Stimulated activated CD8-positive, alpha-beta memory T cell treated with anti-CD3 and anti-CD28 coated beads, Interleukin-7, amount 100 ng/mL, for 4 hours (primary cell): ENCODE data around the gene FAM107B.
"Not testable (repeated sequence)": the region's sequence is repeated elsewhere in the genome, so short reads cannot be mapped to it uniquely, and the experiment has no call there.

Source experiments
- DNase-seq, 2 donors: peaks; one replicate each; pipeline ENCODE4 v3.0.0-alpha.2; 2020; ENCODE audit warnings: low read depth in 2 of 2

Gene FAM107B

DNA sequence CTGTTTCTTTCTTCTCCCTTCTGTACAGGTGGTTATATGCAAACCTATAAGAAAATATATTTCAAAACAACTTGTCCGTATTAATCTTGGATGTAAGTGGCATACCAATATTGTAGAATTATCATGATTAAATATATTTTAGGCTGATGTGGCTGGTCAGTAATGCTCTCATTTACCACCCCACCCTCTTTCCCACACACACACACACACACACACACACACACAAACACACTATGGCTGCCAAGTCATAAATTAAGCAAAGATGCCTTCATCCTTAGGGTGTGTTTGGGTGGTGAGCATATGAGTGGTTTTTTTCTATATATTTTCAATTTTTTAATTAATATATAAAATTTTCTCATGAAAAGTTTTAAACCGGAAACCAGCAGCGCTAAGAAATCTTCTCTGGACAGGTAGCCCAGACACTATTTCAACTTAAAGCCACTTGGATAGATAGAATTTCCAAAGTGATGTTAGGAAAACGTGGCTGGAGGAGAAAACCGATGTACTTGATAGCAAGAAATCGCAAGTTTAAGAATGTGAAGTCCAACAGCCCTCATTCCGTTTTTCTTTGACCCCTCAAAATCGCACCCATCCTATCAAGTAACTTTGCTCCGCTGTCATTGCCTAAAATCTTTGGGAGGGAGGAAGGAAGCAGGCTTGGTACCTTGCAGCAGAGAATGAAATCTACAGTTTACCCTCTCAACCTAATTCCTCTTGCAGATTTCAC, 171.7 kb downstream of the FAM107B start:
- DNase-seq, result no peak

- peak; percentile 38 to 44 for DNase-seq
Measured at GRCh38 chr10:14601872-14602725, 172.6 kb downstream of the FAM107B start.

DNA sequence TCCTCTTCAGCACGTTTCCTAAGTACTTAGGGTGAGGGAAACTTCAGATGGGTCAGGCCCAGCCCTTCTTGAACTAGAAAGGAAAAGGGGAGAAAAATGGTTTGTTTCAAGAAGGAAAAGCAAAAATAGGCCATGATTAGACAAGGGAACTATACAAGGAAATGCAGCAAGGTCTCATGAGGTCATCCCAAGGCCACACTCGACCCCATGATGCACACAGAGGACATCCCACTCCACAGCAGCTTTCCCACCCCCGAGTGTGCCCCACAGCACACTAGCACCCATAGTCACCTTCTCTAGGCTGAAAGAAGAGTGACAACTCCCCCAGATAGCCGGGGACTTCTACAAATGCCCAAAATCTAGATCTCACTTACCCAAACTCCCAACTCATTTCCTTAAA, 173.4 kb downstream of the FAM107B start:
- no peak for DNase-seq

- DNase-seq, result no peak
Measured at GRCh38 chr10:14600065-14600464, 174.6 kb downstream of the FAM107B start.

GRCh38 chr10:14598809-14599764, 175.6 kb downstream of the FAM107B start:
- no peak for DNase-seq

- DNase-seq, result no peak
Measured at GRCh38 chr10:14595526-14596182, 179.0 kb downstream of the FAM107B start.

DNA sequence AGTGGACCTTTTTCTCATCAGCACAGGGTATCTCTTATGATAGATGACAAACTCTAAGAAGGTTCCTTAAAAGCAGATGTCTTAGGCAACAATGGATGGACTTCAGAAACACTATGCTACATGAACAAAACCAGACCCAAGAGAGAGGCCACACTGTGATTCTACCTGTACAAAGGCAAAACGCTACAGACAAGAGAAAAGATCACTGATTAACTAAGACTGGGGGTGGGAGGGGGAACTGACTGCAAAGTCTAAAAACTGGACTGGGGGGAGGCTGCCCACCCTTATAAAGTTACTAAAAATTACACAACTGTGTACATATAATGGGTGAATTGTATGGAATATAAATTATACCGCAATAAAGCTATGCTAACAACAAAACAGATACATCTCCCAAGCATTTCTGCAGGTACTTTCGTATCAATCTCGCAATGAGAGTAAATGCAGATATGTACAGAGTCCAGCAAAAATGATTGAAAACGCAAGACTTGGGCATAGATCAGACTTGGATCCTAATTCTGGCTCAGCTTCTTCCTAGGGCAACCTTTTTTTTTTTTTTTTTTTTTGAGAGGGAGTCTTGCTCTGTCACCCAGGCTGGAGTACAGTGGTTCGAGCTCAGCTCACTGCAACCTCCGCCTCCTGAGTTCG, 179.7 kb downstream of the FAM107B start:
- DNase-seq, result no peak

DNA sequence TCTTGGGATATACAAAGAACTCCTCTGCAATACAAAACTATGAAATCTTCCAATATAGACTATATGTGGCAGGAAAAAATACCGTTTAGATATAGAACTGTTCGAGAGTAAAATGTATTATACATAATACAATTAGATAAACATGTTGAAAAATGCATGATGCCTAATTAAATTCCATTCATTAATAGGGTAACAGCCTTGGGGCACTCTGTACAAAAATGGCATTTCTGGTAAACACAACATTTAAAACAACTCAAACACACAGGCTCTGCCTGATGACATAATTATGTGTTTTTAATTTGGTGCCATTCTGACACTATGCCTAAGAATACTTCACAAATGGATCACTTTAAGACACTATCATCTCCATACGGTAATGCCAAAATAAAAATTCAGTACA, 180.9 kb downstream of the FAM107B start:
- no peak for DNase-seq

DNA sequence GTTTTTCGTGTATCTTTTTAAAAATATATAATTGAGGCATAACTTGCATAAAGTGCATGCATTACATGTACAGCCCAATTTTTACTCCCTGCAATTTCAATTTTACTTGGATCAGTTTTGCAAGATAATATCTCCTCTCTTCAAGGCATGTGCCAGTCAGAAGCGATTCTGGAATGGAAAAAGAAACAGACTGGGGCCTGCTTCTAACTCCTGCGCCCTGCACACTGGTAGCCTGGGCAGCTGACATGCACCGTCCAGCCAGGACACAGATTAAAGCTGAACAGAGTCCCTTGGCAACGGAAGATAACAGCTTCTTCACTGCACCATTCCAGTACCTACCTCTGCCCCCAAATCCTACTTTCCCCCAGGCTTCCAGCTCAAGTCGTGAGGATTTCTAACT, 182.1 kb downstream of the FAM107B start:
- no peak for DNase-seq

DNA sequence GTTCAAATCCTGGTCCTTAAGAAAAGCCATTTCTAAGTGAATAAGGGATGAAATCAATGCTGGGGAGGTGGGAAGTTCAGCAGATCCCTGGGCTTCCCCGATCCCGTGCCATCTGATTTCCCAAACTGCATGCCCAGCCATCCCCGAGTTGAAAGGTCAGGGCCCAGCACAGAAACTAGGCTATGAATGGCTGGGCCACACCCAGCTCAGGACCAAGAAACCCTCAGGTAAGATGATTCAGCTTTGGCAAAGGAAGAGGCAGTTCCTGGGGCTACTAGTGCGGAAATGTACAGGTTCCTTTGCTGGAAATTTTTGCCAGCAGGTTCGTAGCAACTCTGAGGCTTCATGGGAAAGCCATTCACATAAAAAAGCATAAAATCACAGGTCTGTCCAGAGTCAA, 182.7 kb downstream of the FAM107B start:
- no peak for DNase-seq

DNA sequence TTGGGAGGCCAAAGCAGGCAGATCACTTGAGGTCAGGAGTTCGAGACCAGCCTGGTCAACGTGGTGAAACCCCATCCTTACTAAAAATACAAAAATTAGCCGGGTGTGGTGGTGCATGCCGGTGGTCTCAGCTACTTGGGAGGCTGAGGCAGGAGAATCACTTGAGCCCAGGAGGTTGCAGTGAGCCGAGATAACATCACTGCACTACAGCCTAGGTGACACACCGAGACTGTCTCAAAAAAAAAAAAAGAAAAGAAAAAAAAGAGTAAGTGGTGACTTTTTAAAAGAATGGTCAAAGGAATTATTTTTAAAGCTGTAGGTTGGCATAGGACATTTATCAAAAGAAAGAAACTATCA, 185.8 kb downstream of the FAM107B start:
- DNase-seq, result not testable (repeated sequence)

- peak in 1 of 2 donors; percentile 26 for DNase-seq
Measured at GRCh38 chr10:14588084-14588937, 186.4 kb downstream of the FAM107B start.

- DNase-seq, result no peak
Measured at GRCh38 chr10:14587540-14588083, 187.1 kb downstream of the FAM107B start.

DNA sequence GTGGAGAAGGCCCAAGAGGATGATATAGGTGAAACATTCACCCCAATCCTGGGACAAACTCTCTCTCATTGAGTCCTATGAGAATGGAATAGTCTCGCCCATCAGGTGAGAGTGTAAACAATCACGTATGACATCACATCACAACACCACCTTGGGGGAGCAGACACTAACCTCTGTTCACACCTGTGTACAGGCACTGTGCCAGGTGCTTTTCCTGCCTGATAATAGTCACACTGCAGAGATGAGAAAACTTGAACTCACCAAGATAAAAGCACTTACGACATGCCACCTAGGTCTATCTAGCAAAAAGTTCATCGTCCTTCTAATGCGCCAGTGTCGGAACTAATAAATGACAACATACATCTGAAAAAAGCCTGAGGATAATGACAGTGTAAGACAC, 187.8 kb downstream of the FAM107B start:
- DNase-seq, result peak; percentile 38 to 48

GRCh38 chr10:14585287-14586193, 189.2 kb downstream of the FAM107B start:
- no peak for DNase-seq

DNA sequence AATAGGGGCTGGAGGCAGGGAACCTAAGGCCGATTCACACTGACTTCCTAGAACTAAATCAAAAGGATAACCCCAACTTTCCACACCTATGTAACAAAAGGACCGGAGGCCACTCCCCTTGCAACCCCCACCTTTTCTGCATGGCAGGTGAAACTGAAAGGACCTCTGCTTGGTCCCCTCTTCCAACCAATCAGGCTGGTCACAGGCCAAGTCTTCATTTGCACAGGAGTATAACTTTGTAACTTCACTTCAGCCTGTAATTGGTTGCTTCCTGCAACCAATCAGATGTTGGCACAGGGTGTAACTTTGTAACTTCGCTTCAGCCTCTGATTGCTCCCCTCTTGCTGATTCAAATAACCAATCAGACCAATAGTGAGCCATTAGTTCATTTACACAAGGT, 190.0 kb downstream of the FAM107B start:
- DNase-seq, result no peak

DNA sequence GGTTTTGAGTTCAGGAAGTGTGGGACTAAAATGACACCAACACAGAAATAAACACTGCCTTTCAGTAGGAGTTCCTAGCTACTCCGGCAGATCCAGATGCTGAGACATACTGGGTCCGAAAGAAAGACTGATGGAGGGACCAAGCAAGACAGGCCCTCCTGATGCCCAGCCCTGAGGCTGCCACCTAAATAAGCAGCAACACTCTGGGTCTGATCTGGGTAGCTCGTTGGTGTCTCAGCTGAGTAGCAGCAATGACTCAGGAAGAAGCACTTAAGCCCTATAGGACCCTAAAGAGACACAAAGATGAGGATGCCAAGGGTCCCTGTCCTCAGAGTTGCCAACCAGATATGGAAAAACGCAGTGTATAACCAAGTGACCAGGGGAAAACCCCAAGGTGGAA, 190.7 kb downstream of the FAM107B start:
- no peak for DNase-seq

DNA sequence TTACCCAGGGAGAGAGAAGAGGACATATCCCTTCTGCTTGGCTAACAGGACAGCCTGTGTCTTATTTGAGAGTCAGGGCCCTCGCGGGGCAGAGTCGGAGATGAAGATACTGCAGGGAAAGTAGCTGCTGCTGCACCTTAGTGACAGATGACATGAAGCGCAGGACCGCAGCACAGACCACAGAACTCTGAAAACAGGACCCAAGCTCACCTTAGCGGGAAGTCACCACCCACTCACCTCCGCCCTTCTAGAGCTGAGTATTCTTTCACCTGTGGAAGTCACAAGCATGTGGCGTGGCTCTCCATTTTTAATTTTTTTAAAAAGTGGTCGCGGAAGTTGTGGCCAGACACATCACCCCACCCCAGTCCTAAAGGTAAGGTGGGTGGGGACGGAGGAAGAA, 191.4 kb downstream of the FAM107B start:
- DNase-seq, result peak; percentile 75 to 87
